PC-9 (cell line): ENCODE results near the gene ANAPC16.

ENCODE experiments used
- EZH2 ChIP-seq: fragments of 200-600 bp; sonication (generic); IDR thresholded peaks from 2 replicates; pipeline ENCODE4 v1.8.0; 2017; ENCODE audit warnings: antibody characterized with exemption, low read depth
- TF ChIP-seq, protein P1 (sequence below): fragments of 200-600 bp; sonication (generic); conservative IDR thresholded peaks from 2 replicates; pipeline ENCODE4 v1.6.1; 2017; ENCODE audit warnings: mixed run types, antibody characterized with exemption, mild to moderate bottlenecking, moderate library complexity

DNA sequence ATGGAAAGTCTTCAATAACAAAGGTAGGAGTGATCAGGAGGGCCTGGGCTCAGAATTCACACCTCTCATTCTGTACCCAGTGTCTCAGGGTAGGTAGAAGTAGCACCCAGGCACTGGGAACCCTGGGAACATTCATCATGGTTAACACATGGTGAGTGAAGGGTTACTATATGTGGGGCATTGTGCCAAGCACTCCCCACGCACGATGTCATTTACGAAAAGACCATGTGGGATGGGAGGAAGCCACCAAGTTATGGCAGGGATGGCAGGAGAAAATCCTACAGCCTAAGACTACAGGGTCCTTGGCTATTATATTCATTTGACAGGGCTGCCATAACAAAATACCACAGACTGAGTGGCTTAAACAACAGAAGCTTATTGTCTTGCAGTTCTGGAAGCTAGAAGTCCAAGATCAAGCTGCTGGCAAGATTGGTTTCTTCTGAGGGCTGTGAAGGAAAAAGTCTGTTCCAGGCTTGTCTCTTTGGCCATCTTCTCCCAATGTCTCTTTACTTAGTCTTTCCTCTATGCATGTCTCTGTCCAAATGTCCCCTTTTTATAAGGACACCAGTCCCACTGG is 30.2 kb downstream of the ANAPC16 start:
- TF ChIP-seq, protein P1, sequence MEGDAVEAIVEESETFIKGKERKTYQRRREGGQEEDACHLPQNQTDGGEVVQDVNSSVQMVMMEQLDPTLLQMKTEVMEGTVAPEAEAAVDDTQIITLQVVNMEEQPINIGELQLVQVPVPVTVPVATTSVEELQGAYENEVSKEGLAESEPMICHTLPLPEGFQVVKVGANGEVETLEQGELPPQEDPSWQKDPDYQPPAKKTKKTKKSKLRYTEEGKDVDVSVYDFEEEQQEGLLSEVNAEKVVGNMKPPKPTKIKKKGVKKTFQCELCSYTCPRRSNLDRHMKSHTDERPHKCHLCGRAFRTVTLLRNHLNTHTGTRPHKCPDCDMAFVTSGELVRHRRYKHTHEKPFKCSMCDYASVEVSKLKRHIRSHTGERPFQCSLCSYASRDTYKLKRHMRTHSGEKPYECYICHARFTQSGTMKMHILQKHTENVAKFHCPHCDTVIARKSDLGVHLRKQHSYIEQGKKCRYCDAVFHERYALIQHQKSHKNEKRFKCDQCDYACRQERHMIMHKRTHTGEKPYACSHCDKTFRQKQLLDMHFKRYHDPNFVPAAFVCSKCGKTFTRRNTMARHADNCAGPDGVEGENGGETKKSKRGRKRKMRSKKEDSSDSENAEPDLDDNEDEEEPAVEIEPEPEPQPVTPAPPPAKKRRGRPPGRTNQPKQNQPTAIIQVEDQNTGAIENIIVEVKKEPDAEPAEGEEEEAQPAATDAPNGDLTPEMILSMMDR, result no peak
- TF ChIP-seq EZH2, result no peak
